H1 (cell line): ENCODE data around the gene MYOM1. TPM values are rescaled to one million over a fixed set of nuclear protein-coding genes. Genes with fewer than 3 reads are reported as not detected.

ENCODE experiments used
- CTCF ChIA-PET: fragments of 300-600 bp; sonication (Branson Sonifier 250); formaldehyde crosslinking; loops from one replicate; lab custom pipeline; 2021; ENCODE audit not compliant: partially characterized antibody; lab: Charles Lee
- POLR2A ChIA-PET: fragments of 300-600 bp; sonication (Branson Sonifier 250); formaldehyde crosslinking; loops from one replicate; lab custom pipeline; 2021; ENCODE audit warnings: inconsistent platforms; ENCODE audit not compliant: partially characterized antibody; lab: Charles Lee
- DNase-seq, 2 experiments: peaks; one replicate each; pipeline versions ENCODE4 v3.0.0 to v3.0.0-alpha.2; 2010 to 2022; ENCODE audit warnings: low spot score in 2 of 2, low read depth in 1 of 2, mixed read lengths in 1 of 2
- FAIRE-seq: peaks from 2 replicates; lab custom pipeline; 2011; peaks lifted over from hg19 to GRCh38; lab: Jason Lieb, UNC
- H2AFZ ChIP-seq: 2 replicates; pipeline ENCODE4 v1.8.1; 2012; ENCODE audit warnings: low read length, inconsistent platforms
- H2AK5ac ChIP-seq: 2 replicates; pipeline ENCODE4 v1.6.1; 2013; ENCODE audit warnings: low read depth, low read length
- H2BK120ac ChIP-seq: replicated peaks from 2 replicates; pipeline ENCODE3; 2013; ENCODE audit warnings: low read depth, low read length, inconsistent platforms
- H2BK12ac ChIP-seq: 2 replicates; pipeline ENCODE4 v1.6.1; 2013; ENCODE audit warnings: low read depth, low read length
- H2BK15ac ChIP-seq: 2 replicates; pipeline ENCODE4 v1.6.1; 2013; ENCODE audit warnings: low read length
- H2BK20ac ChIP-seq: 2 replicates; pipeline ENCODE4 v1.6.1; 2013; ENCODE audit warnings: low read length
- H2BK5ac ChIP-seq: 2 replicates; pipeline ENCODE4 v1.6.1; 2013; ENCODE audit warnings: low read depth, low read length
- H3K14ac ChIP-seq: 2 replicates; pipeline ENCODE4 v1.6.1; 2013; ENCODE audit warnings: inconsistent platforms; ENCODE audit not compliant: insufficient read length
- H3K18ac ChIP-seq: 2 replicates; pipeline ENCODE4 v1.6.1; 2013; ENCODE audit warnings: low read length; ENCODE audit errors: extremely low read depth
- H3K23ac ChIP-seq: 2 replicates; pipeline ENCODE4 v1.6.1; 2013; ENCODE audit warnings: inconsistent platforms; ENCODE audit not compliant: insufficient read length
- H3K23me2 ChIP-seq: 2 replicates; pipeline ENCODE4 v1.6.1; 2013; ENCODE audit warnings: low read depth, low read length
- H3K27ac ChIP-seq: 2 replicates; pipeline ENCODE4 v1.6.1; 2011; ENCODE audit warnings: low read depth, low read length, inconsistent platforms
- H3K27me3 ChIP-seq, 4 experiments: replicated peaks in 1 of 4; 1 replicate in 1 of 4; 2 replicates in 3 of 4; pipeline versions ENCODE4 v1.6.1 to v1.8.1; 2011 to 2013; ENCODE audit warnings: low read length in 3 of 4, mild to moderate bottlenecking in 3 of 4, inconsistent platforms in 2 of 4, mixed read lengths in 2 of 4, moderate library complexity in 1 of 4; ENCODE audit not compliant: control insufficient read depth in 3 of 4, insufficient read depth in 3 of 4; ENCODE audit errors: extremely low read depth in 1 of 4
- H3K36me3 ChIP-seq, 4 experiments: 2 replicates each; pipeline versions ENCODE4 v1.6.1 to v1.8.1; 2011 to 2013; ENCODE audit warnings: mild to moderate bottlenecking in 4 of 4, low read length in 3 of 4, moderate library complexity in 2 of 4, control low read depth in 1 of 4, inconsistent platforms in 1 of 4; ENCODE audit not compliant: insufficient read depth in 4 of 4, control insufficient read depth in 2 of 4
- H3K4ac ChIP-seq: replicated peaks from 2 replicates; pipeline ENCODE3; 2013; ENCODE audit warnings: low read length, low read depth, mixed read lengths, inconsistent platforms; ENCODE audit not compliant: insufficient read length
- H3K4me1 ChIP-seq, 4 experiments: replicated peaks in 1 of 4; 1 replicate in 1 of 4; 2 replicates in 3 of 4; pipeline versions ENCODE4 v1.6.1 to v1.8.1; 2011 to 2013; ENCODE audit warnings: low read length in 3 of 4, inconsistent platforms in 2 of 4, mixed read lengths in 1 of 4; ENCODE audit not compliant: insufficient read depth in 4 of 4, control insufficient read depth in 3 of 4
- H3K4me2 ChIP-seq, 2 experiments: 2 replicates each; pipeline versions ENCODE4 v1.6.1 to v1.8.1; 2011 to 2013; ENCODE audit warnings: low read depth in 2 of 2, low read length in 2 of 2, control low read depth in 1 of 2, inconsistent platforms in 1 of 2, mild to moderate bottlenecking in 1 of 2; ENCODE audit not compliant: insufficient read depth in 1 of 2
- H3K4me3 ChIP-seq, 4 experiments: fragments of 200-600, 300-600 bp in 1 of 4; sonication (generic), shearing (Covaris generic), sonication (Bioruptor Twin) in 1 of 4; 2 replicates each; pipeline versions ENCODE4 v1.5.1 to v1.8.1; 2011 to 2016; ENCODE audit warnings: low read length in 4 of 4, low read depth in 3 of 4, control low read depth in 2 of 4, inconsistent platforms in 2 of 4, mild to moderate bottlenecking in 2 of 4, mixed read lengths in 1 of 4, moderate library complexity in 1 of 4; ENCODE audit not compliant: insufficient read depth in 2 of 4; ENCODE audit errors: extremely low read depth in 1 of 4
- H3K56ac ChIP-seq: replicated peaks from 2 replicates; pipeline ENCODE3; 2013; ENCODE audit warnings: low read depth, mild to moderate bottlenecking, mixed read lengths, low read length, inconsistent platforms; ENCODE audit not compliant: insufficient read length
- H3K79me1 ChIP-seq: 2 replicates; pipeline ENCODE4 v1.6.1; 2013; ENCODE audit warnings: low read depth, low read length, control low read depth
- H3K79me2 ChIP-seq, 2 experiments: 2 replicates each; pipeline versions ENCODE4 v1.6.1 to v1.8.1; 2012 to 2013; ENCODE audit warnings: low read length in 2 of 2, mild to moderate bottlenecking in 2 of 2, inconsistent platforms in 1 of 2; ENCODE audit not compliant: insufficient read depth in 2 of 2, control insufficient read depth in 1 of 2
- H3K9ac ChIP-seq, 4 experiments: replicated peaks in 1 of 4; 1 replicate in 1 of 4; 2 replicates in 3 of 4; pipeline versions ENCODE4 v1.6.1 to v1.8.1; 2011 to 2013; ENCODE audit warnings: low read depth in 3 of 4, low read length in 3 of 4, control low read depth in 2 of 4, mild to moderate bottlenecking in 2 of 4, moderate library complexity in 2 of 4, inconsistent platforms in 1 of 4; ENCODE audit errors: extremely low read depth in 1 of 4
- H3K9me3 ChIP-seq, 2 experiments: 2 replicates each; pipeline versions ENCODE4 v1.6.1 to v1.8.1; 2012 to 2013; ENCODE audit warnings: mild to moderate bottlenecking in 2 of 2, moderate library complexity in 2 of 2, control low read depth in 1 of 2, inconsistent platforms in 1 of 2, low read depth in 1 of 2, low read length in 1 of 2, mixed read lengths in 1 of 2; ENCODE audit not compliant: insufficient read depth in 2 of 2
- H4K20me1 ChIP-seq, 2 experiments: replicated peaks in 1 of 2; 2 replicates each; pipeline versions ENCODE3 to v1.8.1; 2011 to 2013; ENCODE audit warnings: inconsistent platforms in 2 of 2, low read length in 2 of 2, mild to moderate bottlenecking in 1 of 2; ENCODE audit not compliant: insufficient read depth in 2 of 2, control insufficient read depth in 1 of 2
- H4K5ac ChIP-seq: 2 replicates; pipeline ENCODE4 v1.6.1; 2013; ENCODE audit warnings: low read length, low read depth, mixed read lengths, inconsistent platforms; ENCODE audit not compliant: insufficient read length
- H4K8ac ChIP-seq: 2 replicates; pipeline ENCODE4 v1.8.0; 2013; ENCODE audit warnings: mild to moderate bottlenecking, moderate library complexity, low read length, inconsistent platforms; ENCODE audit not compliant: insufficient read depth; ENCODE audit errors: extremely low read depth
- H4K91ac ChIP-seq: replicated peaks from 2 replicates; pipeline ENCODE3; 2013; ENCODE audit warnings: low read length, mixed read lengths, inconsistent platforms; ENCODE audit not compliant: insufficient read length
- CTBP2 ChIP-seq: IDR thresholded peaks from 2 replicates; pipeline ENCODE4 v1.7.0; 2011; ENCODE audit warnings: borderline replicate concordance, mild to moderate bottlenecking, moderate library complexity, mixed read lengths, low read length; ENCODE audit not compliant: insufficient read depth, insufficient read length
- EGR1 ChIP-seq: IDR thresholded peaks from 2 replicates; pipeline ENCODE4 v1.6.1; 2011; ENCODE audit warnings: low read depth, low read length, borderline replicate concordance
- EZH2 ChIP-seq: fragments of 200-600 bp; sonication (generic); IDR thresholded peaks from 2 replicates; pipeline ENCODE4 v1.7.1; 2012; ENCODE audit warnings: low read depth, mild to moderate bottlenecking, moderate library complexity, low read length, inconsistent platforms; ENCODE audit not compliant: severe bottlenecking
- JUN ChIP-seq: IDR thresholded peaks from 2 replicates; pipeline ENCODE4 v1.6.1; 2011; ENCODE audit warnings: low read depth, mild to moderate bottlenecking, improper control_type of control experiment, low read length
- RBBP5 ChIP-seq: IDR thresholded peaks from 2 replicates; pipeline ENCODE4 v1.7.1; 2012; ENCODE audit warnings: low read depth, mild to moderate bottlenecking, inconsistent platforms, low read length, moderate library complexity, borderline replicate concordance
- SIX5 ChIP-seq: IDR thresholded peaks from 2 replicates; pipeline ENCODE4 v1.6.1; 2011; ENCODE audit warnings: mild to moderate bottlenecking, low read depth, low read length
- SP1 ChIP-seq: IDR thresholded peaks from 2 replicates; pipeline ENCODE4 v1.6.1; 2011; ENCODE audit warnings: low read depth, low read length
- WGBS, 2 experiments: shearing (Covaris generic) in 1 of 2; methylation state at CpG; one replicate each; pipeline versions ENCODE4 v1.1.6 to v1.1.7; 2013 to 2015; ENCODE audit warnings: low lambda C conversion rate in 2 of 2, mixed read lengths in 2 of 2, inconsistent platforms in 1 of 2, low coverage in 1 of 2, missing lambda C conversion rate in 1 of 2; ENCODE audit not compliant: insufficient replicate concordance in 2 of 2, insufficient coverage in 1 of 2, insufficient read length in 1 of 2; ENCODE audit errors: extremely low coverage in 1 of 2, missing lambda C conversion rate in 1 of 2; 5-methylcytosine and 5-hydroxymethylcytosine counted together
- polyA plus RNA-seq, 7 experiments: library from polyadenylated mRNA; depleted of rRNA in 3 of 7; stranded (reverse) in 5 of 7; unstranded in 2 of 7; fragments of >200 nt in 5 of 7; fragments of 200-250 nt in 2 of 7; gene quantifications; 1 replicate in 5 of 7; 2 replicates in 1 of 7; 4 replicates in 1 of 7; pipeline versions ENCODE4 v1.2.1 to v1.2.3, GENCODE V29; 2011 to 2013; ENCODE audit warnings: missing spikeins in 2 of 7, mixed read lengths in 2 of 7
- total RNA-seq: library from RNA; stranded (reverse); fragmentation: NEBNext Ultra II Directional; extraction: Animal tissue kit (Norgen Biotek cat#: 25700); gene quantifications from 2 replicates; pipeline ENCODE4 v1.2.1, GENCODE V29; 2021
- TF ChIP-seq, protein P1 (sequence below), 3 experiments: IDR thresholded peaks; 1 replicate in 2 of 3; 2 replicates in 1 of 3; pipeline versions ENCODE4 v1.5.1 to v1.6.1; 2011; ENCODE audit warnings: low read length in 3 of 3, mild to moderate bottlenecking in 3 of 3, inconsistent platforms in 2 of 3, low read depth in 1 of 3, moderate library complexity in 1 of 3; ENCODE audit not compliant: insufficient read depth in 1 of 3; ENCODE audit errors: control extremely low read depth in 1 of 3
- TF ChIP-seq, protein P2 (sequence below): IDR thresholded peaks from 2 replicates; pipeline ENCODE4 v1.6.1; 2012; ENCODE audit warnings: inconsistent platforms

MYOM1 gene
- total and polyA plus RNA-seq, 2 of the 8 experiments (the other 6 are each of a cell fraction or from before 2014, with no cell fraction given) = 0.06 to 0.32 TPM

DNA sequence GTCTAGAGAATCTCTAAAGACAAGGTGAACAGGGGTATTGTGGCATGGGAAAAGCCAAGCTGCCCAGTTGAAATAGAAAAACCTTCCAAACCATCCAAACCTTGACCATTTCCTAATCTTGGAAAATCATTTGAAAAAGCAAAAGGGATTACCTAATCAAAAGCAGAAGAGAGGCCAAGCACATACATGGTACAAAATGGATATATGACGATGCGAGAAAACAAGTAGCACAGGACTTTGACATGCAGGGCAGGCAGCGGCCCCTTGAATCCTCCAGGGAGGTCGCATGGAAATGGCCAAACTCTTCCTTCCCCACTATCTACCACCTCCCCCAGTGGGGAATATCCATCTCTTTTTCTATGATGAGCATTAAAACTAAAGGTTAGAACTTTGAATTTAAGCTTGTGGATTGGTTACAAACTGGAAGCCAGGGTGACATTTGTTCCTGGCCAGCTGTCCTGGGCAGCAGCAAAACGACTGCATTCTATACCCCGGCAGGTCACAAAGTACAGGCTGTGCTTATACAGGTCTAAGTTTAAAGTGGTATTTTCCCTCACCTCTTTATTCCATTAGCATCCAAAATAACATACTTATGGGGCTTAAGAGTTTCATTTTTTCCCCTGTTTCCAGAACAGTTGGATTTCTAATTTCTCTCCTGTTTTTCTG is 24.7 kb downstream of the MYOM1 start:
- Histone ChIP-seq H3K9me3 (no peaks in the 10 kb centered on the region), H3K14ac (no peak overlapping the region), H2BK5ac (no peak overlapping the region), H2BK12ac (no peak overlapping the region), H2BK20ac (no peak overlapping the region), H3K27ac (no peak overlapping the region), H3K23ac (no peak overlapping the region), H4K91ac (no peak overlapping the region), H4K8ac (no peak overlapping the region), H3K9ac (no peak overlapping the region), H2BK120ac (no peak overlapping the region), H3K56ac (no peak overlapping the region), H3K23me2 (no peaks in the 10 kb centered on the region), H3K79me2 (no peaks in the 10 kb centered on the region), H4K20me1 (no peaks in the 10 kb centered on the region), H3K79me1 (no peaks in the 10 kb centered on the region), H2BK15ac (no peak overlapping the region), H2AK5ac (no peak overlapping the region), H3K4me2 (no peak overlapping the region), H4K5ac (no peak overlapping the region), H2AFZ (no peak overlapping the region), H3K4me3 (no peak overlapping the region), H3K4ac (no peak overlapping the region), H3K4me1 (no peaks in the 10 kb centered on the region), H3K36me3 (no peaks in the 10 kb centered on the region), H3K18ac (no peak overlapping the region), H3K27me3 (no peaks in the 10 kb centered on the region)
- DNase-seq (no peak), FAIRE-seq (no peak)
- WGBS, 2 experiments = 92% methylated on average over 6 of the region's 6 CpGs; no CpG with 5 or more reads in 1 of the 2 experiments
- CTCF ChIA-PET = interaction anchor here (0.6 to 1.6 kb wide), 4 partner anchors 15 to 66 kb away, joined by 3 to 4 read pairs (median 3); no protein-coding TSS in a partner anchor
- POLR2A ChIA-PET = interaction anchor here (0.7 to 1.8 kb wide), 2 partner anchors 11 to 38 kb away, joined by 3 to 4 read pairs; no protein-coding TSS in a partner anchor
- no peak for TF ChIP-seq SP1
- TF ChIP-seq EGR1 = no peak
- no peak for TF ChIP-seq EZH2
- no peak for TF ChIP-seq RBBP5
- no peak for TF ChIP-seq SIX5
- no peak for TF ChIP-seq JUN
- TF ChIP-seq, protein P1, sequence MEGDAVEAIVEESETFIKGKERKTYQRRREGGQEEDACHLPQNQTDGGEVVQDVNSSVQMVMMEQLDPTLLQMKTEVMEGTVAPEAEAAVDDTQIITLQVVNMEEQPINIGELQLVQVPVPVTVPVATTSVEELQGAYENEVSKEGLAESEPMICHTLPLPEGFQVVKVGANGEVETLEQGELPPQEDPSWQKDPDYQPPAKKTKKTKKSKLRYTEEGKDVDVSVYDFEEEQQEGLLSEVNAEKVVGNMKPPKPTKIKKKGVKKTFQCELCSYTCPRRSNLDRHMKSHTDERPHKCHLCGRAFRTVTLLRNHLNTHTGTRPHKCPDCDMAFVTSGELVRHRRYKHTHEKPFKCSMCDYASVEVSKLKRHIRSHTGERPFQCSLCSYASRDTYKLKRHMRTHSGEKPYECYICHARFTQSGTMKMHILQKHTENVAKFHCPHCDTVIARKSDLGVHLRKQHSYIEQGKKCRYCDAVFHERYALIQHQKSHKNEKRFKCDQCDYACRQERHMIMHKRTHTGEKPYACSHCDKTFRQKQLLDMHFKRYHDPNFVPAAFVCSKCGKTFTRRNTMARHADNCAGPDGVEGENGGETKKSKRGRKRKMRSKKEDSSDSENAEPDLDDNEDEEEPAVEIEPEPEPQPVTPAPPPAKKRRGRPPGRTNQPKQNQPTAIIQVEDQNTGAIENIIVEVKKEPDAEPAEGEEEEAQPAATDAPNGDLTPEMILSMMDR (IDR thresholded peaks at IDR 0.05; ENCODE audit: control extremely low read depth in 1 of 3, insufficient read depth in 1 of 3, low read depth in 1 of 3, low read length in 3 of 3) = no peak
- TF ChIP-seq CTBP2 = no peak
- TF ChIP-seq, protein P2, sequence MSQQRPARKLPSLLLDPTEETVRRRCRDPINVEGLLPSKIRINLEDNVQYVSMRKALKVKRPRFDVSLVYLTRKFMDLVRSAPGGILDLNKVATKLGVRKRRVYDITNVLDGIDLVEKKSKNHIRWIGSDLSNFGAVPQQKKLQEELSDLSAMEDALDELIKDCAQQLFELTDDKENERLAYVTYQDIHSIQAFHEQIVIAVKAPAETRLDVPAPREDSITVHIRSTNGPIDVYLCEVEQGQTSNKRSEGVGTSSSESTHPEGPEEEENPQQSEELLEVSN = no peak
